ENCODE measurements around the gene ASAP2. TPM values are rescaled to one million over a fixed set of nuclear protein-coding genes. Genes with fewer than 3 reads are reported as not detected.

Gene ASAP2
- polyA plus RNA-seq, 1 donor (not counting 4 experiments of a cell fraction or from before 2014, with no cell fraction given): 54.2 TPM

DNA sequence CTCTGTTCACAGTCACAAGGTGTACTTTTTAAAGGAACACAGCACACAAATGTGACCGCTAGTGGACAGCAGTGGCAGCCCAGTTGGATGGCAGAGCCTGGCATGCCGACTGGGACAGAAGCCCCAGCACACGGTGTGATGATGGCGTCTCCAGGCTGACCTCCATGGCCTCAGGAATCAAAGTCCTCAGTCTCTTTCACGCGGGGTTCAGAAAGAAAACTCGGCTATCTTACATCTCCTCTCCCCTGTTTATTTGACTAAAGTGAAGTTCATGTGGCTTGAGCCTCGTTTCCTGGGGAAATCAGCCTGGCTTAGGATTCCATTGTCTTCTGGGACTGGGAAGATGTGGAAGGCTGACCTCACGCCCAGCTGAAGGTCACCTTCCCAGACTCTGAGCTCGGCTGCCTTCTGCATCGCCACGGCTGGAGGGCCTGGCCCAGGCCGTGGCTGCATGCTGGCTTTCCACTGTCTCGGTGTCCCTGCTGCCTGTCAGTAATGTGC lies 56.1 kb downstream of the ASAP2 start:
- DNase-seq (ENCODE audit: low read depth, low spot score) (no peak), FAIRE-seq (no peak)
- Histone ChIP-seq H3K4me3 (ENCODE audit: control insufficient read depth in 2 of 3, extremely low read depth in 1 of 3, insufficient read depth in 2 of 3, low read depth in 1 of 3, low read length in 3 of 3) (no peak overlapping the region), H3K27me3 (ENCODE audit: control insufficient read depth, extremely low read depth, insufficient read depth, low read length) (no peaks in the 10 kb centered on the region), H3K27ac (ENCODE audit: control insufficient read depth, insufficient read depth, low read length) (no peak overlapping the region), H3K36me3 (ENCODE audit: control insufficient read depth in 2 of 2, extremely low read depth in 1 of 2, insufficient read depth in 2 of 2, low read length in 2 of 2) (peaks cover 8 to 11% of the 10 kb centered on the region in 2 experiments), H3K4me2 (ENCODE audit: control insufficient read depth, extremely low read depth, insufficient read depth, low read depth, low read length) (no peak overlapping the region), H3K9me3 (ENCODE audit: control insufficient read depth, low read depth, low read length) (no peaks in the 10 kb centered on the region), H3K79me2 (ENCODE audit: control insufficient read depth, insufficient read depth, low read length) (peaks cover 97% of the 10 kb centered on the region), H2AFZ (ENCODE audit: control insufficient read depth, low read length) (no peak overlapping the region), H3K9me1 (ENCODE audit: control insufficient read depth, extremely low read depth, insufficient read depth, low read length) (no peaks in the 10 kb centered on the region), H4K20me1 (ENCODE audit: control insufficient read depth, extremely low read depth, insufficient read depth, low read length) (no peaks in the 10 kb centered on the region), H3K9ac (ENCODE audit: control insufficient read depth, extremely low read depth, insufficient read depth, low read length) (no peak overlapping the region), H3K4me1 (ENCODE audit: control insufficient read depth, extremely low read depth, insufficient read depth, low read length) (no peaks in the 10 kb centered on the region)
- dilution Hi-C loops (cut with MboI; ENCODE audit: extremely low pct_ligation_motif_present, low sequenced_read_pairs): no loop called here
- TF ChIP-seq EZH2 (IDR thresholded peaks at IDR 0.05; ENCODE audit: low read length): no peak
- TF ChIP-seq, protein P1, sequence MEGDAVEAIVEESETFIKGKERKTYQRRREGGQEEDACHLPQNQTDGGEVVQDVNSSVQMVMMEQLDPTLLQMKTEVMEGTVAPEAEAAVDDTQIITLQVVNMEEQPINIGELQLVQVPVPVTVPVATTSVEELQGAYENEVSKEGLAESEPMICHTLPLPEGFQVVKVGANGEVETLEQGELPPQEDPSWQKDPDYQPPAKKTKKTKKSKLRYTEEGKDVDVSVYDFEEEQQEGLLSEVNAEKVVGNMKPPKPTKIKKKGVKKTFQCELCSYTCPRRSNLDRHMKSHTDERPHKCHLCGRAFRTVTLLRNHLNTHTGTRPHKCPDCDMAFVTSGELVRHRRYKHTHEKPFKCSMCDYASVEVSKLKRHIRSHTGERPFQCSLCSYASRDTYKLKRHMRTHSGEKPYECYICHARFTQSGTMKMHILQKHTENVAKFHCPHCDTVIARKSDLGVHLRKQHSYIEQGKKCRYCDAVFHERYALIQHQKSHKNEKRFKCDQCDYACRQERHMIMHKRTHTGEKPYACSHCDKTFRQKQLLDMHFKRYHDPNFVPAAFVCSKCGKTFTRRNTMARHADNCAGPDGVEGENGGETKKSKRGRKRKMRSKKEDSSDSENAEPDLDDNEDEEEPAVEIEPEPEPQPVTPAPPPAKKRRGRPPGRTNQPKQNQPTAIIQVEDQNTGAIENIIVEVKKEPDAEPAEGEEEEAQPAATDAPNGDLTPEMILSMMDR (optimal IDR thresholded peaks at IDR 0.05 in 1 of 3, IDR thresholded peaks at IDR 0.05 in 1 of 3, conservative IDR thresholded peaks at IDR 0.05 in 1 of 3; ENCODE audit: extremely low read depth in 1 of 3, insufficient read depth in 2 of 3, low read length in 3 of 3): no peak

DNA sequence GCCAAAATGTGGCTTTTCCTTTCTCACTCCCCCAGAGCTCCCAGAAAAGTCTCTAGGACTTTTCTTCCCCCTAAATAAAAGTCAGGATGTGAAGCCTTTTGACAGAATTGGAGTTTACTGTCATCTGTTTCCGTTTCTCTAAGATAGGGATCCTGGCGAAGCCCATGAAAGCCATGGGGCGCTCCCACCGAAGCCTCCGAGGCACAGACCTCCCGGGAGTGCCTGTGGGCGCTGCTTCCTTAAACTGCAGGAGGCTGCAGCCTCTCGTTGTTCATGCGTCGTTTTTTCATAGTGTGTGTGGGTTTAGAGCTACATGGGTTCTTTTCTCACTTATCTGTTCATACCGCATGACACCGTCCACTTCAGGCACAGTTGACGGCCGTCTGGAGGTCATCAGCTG lies 56.8 kb downstream of the ASAP2 start:
- dilution Hi-C loops (cut with MboI; ENCODE audit: extremely low pct_ligation_motif_present, low sequenced_read_pairs): no loop called here

More for the DNA sequence above, 56.8 kb downstream of the ASAP2 start:
- Histone ChIP-seq H2AFZ (ENCODE audit: control insufficient read depth, low read length) (no peak overlapping the region), H3K4me2 (ENCODE audit: control insufficient read depth, extremely low read depth, insufficient read depth, low read depth, low read length) (no peak overlapping the region), H3K4me3 (ENCODE audit: control insufficient read depth in 2 of 3, extremely low read depth in 1 of 3, insufficient read depth in 2 of 3, low read depth in 1 of 3, low read length in 3 of 3) (no peak overlapping the region), H3K36me3 (ENCODE audit: control insufficient read depth in 2 of 2, extremely low read depth in 1 of 2, insufficient read depth in 2 of 2, low read length in 2 of 2) (peaks cover 11 to 12% of the 10 kb centered on the region in 2 experiments), H3K79me2 (ENCODE audit: control insufficient read depth, insufficient read depth, low read length) (peaks cover 98% of the 10 kb centered on the region), H4K20me1 (ENCODE audit: control insufficient read depth, extremely low read depth, insufficient read depth, low read length) (no peaks in the 10 kb centered on the region), H3K27ac (ENCODE audit: control insufficient read depth, insufficient read depth, low read length) (no peak overlapping the region), H3K9ac (ENCODE audit: control insufficient read depth, extremely low read depth, insufficient read depth, low read length) (no peak overlapping the region), H3K9me1 (ENCODE audit: control insufficient read depth, extremely low read depth, insufficient read depth, low read length) (no peaks in the 10 kb centered on the region), H3K27me3 (ENCODE audit: control insufficient read depth, extremely low read depth, insufficient read depth, low read length) (no peaks in the 10 kb centered on the region), H3K9me3 (ENCODE audit: control insufficient read depth, low read depth, low read length) (no peaks in the 10 kb centered on the region), H3K4me1 (ENCODE audit: control insufficient read depth, extremely low read depth, insufficient read depth, low read length) (no peaks in the 10 kb centered on the region)
- DNase-seq (ENCODE audit: low read depth, low spot score) (no peak), FAIRE-seq (no peak)
- TF ChIP-seq, protein P1 (optimal IDR thresholded peaks at IDR 0.05 in 1 of 3, IDR thresholded peaks at IDR 0.05 in 1 of 3, conservative IDR thresholded peaks at IDR 0.05 in 1 of 3; ENCODE audit: extremely low read depth in 1 of 3, insufficient read depth in 2 of 3, low read length in 3 of 3): no peak
- no peak for TF ChIP-seq EZH2 (IDR thresholded peaks at IDR 0.05; ENCODE audit: low read length)
